GM12878 (cell line): ENCODE results near the gene CNTLN. TPM values are rescaled to one million over a fixed set of nuclear protein-coding genes. Genes with fewer than 3 reads are reported as not detected.

Source experiments
- ATAC-seq: fragments of 200-7000 bp; cut with Tn5 transposase; 3 replicates; pipeline ENCODE4 v1.9.1; 2020; ENCODE audit warnings: mild to moderate bottlenecking, moderate library complexity
- BruUV-seq: library from RNA; stranded (reverse); fragments of 400-500 nt; replicated peaks from 2 replicates; lab custom pipeline; 2021; lab: Mats Ljungman, UMichigan
- CTCF ChIA-PET: fragments of 300-600 bp; sonication (Branson Sonifier 250); formaldehyde crosslinking; extraction: SDS; loops from one replicate; lab custom pipeline; 2021; ENCODE audit warnings: inconsistent platforms; lab: Yijun Ruan, JAX
- POLR2A ChIA-PET: fragments of 350-600 bp; formaldehyde crosslinking; extraction: SDS; loops from one replicate; lab custom pipeline; 2021; ENCODE audit warnings: inconsistent platforms; lab: Charles Lee
- RAD21 ChIA-PET: fragments of 300-600 bp; sonication (Branson Sonifier 250); formaldehyde crosslinking; loops from one replicate; lab custom pipeline; 2023; ENCODE audit warnings: antibody characterized with exemption; ENCODE audit not compliant: unreplicated experiment; lab: Charles Lee
- SMC1A ChIA-PET: fragments of 300-600 bp; sonication (Branson Sonifier 250); formaldehyde crosslinking; loops from one replicate; lab custom pipeline; 2023; ENCODE audit not compliant: unreplicated experiment, uncharacterized antibody; lab: Charles Lee
- DNase-seq: peaks from one replicate; pipeline ENCODE4 v3.0.0-alpha.2; 2011; ENCODE audit warnings: low read depth, low spot score
- FAIRE-seq: peaks from 3 replicates; lab custom pipeline; 2011; peaks lifted over from hg19 to GRCh38; lab: Jason Lieb, UNC
- H2AFZ ChIP-seq: 2 replicates; pipeline ENCODE4 v1.6.0; 2011; ENCODE audit warnings: low read depth, low read length, control low read depth; ENCODE audit not compliant: control insufficient read depth
- H3K27ac ChIP-seq: 2 replicates; pipeline ENCODE4 v1.5.1; 2011; ENCODE audit warnings: control low read depth; ENCODE audit not compliant: control insufficient read depth, insufficient read depth
- H3K27me3 ChIP-seq, 2 experiments: replicated peaks in 1 of 2; 2 replicates each; pipeline versions ENCODE4 v1.6.0 to v1.6.1; 2011; ENCODE audit warnings: low read length in 1 of 2; ENCODE audit not compliant: control insufficient read depth in 2 of 2, insufficient read depth in 2 of 2
- H3K36me3 ChIP-seq, 2 experiments: 2 replicates each; pipeline ENCODE4 v1.5.1; 2011; ENCODE audit warnings: low read length in 1 of 2; ENCODE audit not compliant: control insufficient read depth in 2 of 2, insufficient read depth in 2 of 2
- H3K4me1 ChIP-seq: 2 replicates; pipeline ENCODE4 v1.6.1; 2011; ENCODE audit warnings: mild to moderate bottlenecking, low read length, moderate library complexity, mixed read lengths; ENCODE audit not compliant: control insufficient read depth, insufficient read depth
- H3K4me2 ChIP-seq: 2 replicates; pipeline ENCODE4 v1.6.0; 2011; ENCODE audit warnings: control low read depth; ENCODE audit not compliant: control insufficient read depth, insufficient read depth
- H3K4me3 ChIP-seq: fragments of 200-600 bp; sonication (generic); 2 replicates; pipeline ENCODE4 v1.5.1; 2016
- H3K79me2 ChIP-seq: 2 replicates; pipeline ENCODE4 v1.6.0; 2011; ENCODE audit warnings: low read length; ENCODE audit not compliant: control insufficient read depth, insufficient read depth
- H3K9ac ChIP-seq: 2 replicates; pipeline ENCODE4 v1.8.0; 2011; ENCODE audit warnings: low read length, control low read depth, mixed read lengths; ENCODE audit not compliant: control insufficient read depth, insufficient read depth
- H3K9me3 ChIP-seq: replicated peaks from 3 replicates; pipeline ENCODE4 v1.5.1; 2011; ENCODE audit warnings: mild to moderate bottlenecking, low read length; ENCODE audit not compliant: control insufficient read depth, insufficient read depth
- H4K20me1 ChIP-seq: 2 replicates; pipeline ENCODE4 v1.6.0; 2011; ENCODE audit not compliant: control insufficient read depth, insufficient read depth
- HDAC2 ChIP-seq: fragments of 200-600 bp; sonication (generic); IDR thresholded peaks from 2 replicates; pipeline ENCODE4 v1.6.1; 2017
- NFIC ChIP-seq: IDR thresholded peaks from 2 replicates; pipeline ENCODE4 v1.6.1; 2012; ENCODE audit warnings: low read depth, mild to moderate bottlenecking, inconsistent platforms, low read length, moderate library complexity
- NRF1 ChIP-seq: conservative IDR thresholded peaks from 2 replicates; pipeline ENCODE4 v1.6.1; 2011; ENCODE audit warnings: mild to moderate bottlenecking, low read depth, low read length, improper control_type of control experiment
- RELA ChIP-seq: fragments of 450-650 bp; IDR thresholded peaks from 2 replicates; pipeline ENCODE4 v1.8.0; 2014; ENCODE audit warnings: borderline replicate concordance; ENCODE audit not compliant: partially characterized antibody
- TCF3 ChIP-seq: IDR thresholded peaks from 2 replicates; pipeline ENCODE4 v1.6.1; 2012; ENCODE audit warnings: low read depth, mild to moderate bottlenecking, low read length, borderline replicate concordance; ENCODE audit not compliant: insufficient read depth
- WGBS: methylation state at CpG from one replicate; pipeline ENCODE4 v1.1.6; 2016; ENCODE audit warnings: low lambda C conversion rate; ENCODE audit not compliant: insufficient replicate concordance, insufficient coverage; ENCODE audit errors: missing lambda C conversion rate; 5-methylcytosine and 5-hydroxymethylcytosine counted together
- in situ Hi-C: fragments of 300-500 bp; cut with MboI; formaldehyde crosslinking; loops from 9 replicates; pipeline ENCODE4 v1.14.3; 2018; ENCODE audit warnings: mixed read lengths
- intact Hi-C: fragments of 100-400 bp; cut with micrococcal nuclease; formaldehyde crosslinking; loops from one replicate; pipeline ENCODE4 v1.14.2; 2022; ENCODE audit not compliant: unreplicated experiment
- polyA plus RNA-seq, 11 experiments: library from polyadenylated mRNA; depleted of rRNA in 4 of 11; unstranded in 6 of 11; stranded (reverse) in 5 of 11; fragments of >200 nt; fragmentation: Nextera tagmentation in 4 of 11; fragmentation: Illumina TruSeq in 1 of 11; extraction: Ambion mirVana in 4 of 11; extraction: Trizol in 1 of 11; gene quantifications; 1 replicate in 1 of 11; 2 replicates in 10 of 11; pipeline versions ENCODE4 v1.2.1 to v1.2.3, GENCODE V29; 2011 to 2016; ENCODE audit warnings: inconsistent platforms in 2 of 11, missing spikeins in 2 of 11, low read depth in 1 of 11
- total RNA-seq, 4 experiments: library from RNA; depleted of rRNA in 3 of 4; stranded (reverse); fragments of >200 nt in 3 of 4; fragmentation: Illumina TruSeq in 1 of 4; extraction: Trizol in 1 of 4; gene quantifications; 2 replicates each; pipeline versions ENCODE4 v1.2.1 to v1.2.3, GENCODE V29; 2013 to 2021
- TF ChIP-seq, protein P1 (sequence below): fragments of 450-650 bp; IDR thresholded peaks from 2 replicates; pipeline ENCODE4 v1.6.1; 2017; ENCODE audit warnings: mild to moderate bottlenecking
- TF ChIP-seq, protein P2 (sequence below): fragments of 450-650 bp; IDR thresholded peaks from 2 replicates; pipeline ENCODE4 v1.6.1; 2016; ENCODE audit warnings: mild to moderate bottlenecking, moderate library complexity, borderline replicate concordance

The CNTLN gene
- total and polyA plus RNA-seq, 10 of the 15 experiments (the other 5 are each of a cell fraction or from before 2014, with no cell fraction given), result 0.01 to 7.0 (median 0.03) TPM; not detected in 4

DNA sequence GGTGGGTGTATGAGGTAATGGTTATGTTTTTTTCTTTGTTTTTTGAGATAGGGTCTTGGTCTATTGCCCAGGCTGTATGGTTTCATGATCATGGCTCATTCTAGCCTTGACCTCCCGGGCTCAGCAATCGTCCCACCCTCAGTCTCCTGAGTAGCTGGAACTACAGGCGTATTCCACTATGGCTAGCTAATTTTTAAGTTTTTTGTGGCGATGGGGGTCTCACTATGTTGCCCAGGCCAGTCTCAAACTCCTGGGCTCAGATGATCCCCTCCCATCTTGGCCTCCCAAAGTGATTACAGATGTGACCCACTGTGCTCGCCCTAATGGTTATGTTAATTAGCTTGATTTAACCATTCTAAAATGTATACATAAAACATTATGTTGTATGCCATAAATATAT, 5.6 kb downstream of the CNTLN start:
- intact Hi-C loops, result no loop called here
- ATAC-seq, result no peak

More for the DNA sequence above, 5.6 kb downstream of the CNTLN start:
- ChIA-PET SMC1A (interaction anchor here (0.7 kb wide), 1 partner anchor 33 kb away, joined by 3 read pairs; no protein-coding TSS in a partner anchor), POLR2A (no interaction called here), RAD21 (no interaction called here), CTCF (no interaction called here)
- no peak overlapping the region for H2AFZ ChIP-seq
- TF ChIP-seq, protein P1, sequence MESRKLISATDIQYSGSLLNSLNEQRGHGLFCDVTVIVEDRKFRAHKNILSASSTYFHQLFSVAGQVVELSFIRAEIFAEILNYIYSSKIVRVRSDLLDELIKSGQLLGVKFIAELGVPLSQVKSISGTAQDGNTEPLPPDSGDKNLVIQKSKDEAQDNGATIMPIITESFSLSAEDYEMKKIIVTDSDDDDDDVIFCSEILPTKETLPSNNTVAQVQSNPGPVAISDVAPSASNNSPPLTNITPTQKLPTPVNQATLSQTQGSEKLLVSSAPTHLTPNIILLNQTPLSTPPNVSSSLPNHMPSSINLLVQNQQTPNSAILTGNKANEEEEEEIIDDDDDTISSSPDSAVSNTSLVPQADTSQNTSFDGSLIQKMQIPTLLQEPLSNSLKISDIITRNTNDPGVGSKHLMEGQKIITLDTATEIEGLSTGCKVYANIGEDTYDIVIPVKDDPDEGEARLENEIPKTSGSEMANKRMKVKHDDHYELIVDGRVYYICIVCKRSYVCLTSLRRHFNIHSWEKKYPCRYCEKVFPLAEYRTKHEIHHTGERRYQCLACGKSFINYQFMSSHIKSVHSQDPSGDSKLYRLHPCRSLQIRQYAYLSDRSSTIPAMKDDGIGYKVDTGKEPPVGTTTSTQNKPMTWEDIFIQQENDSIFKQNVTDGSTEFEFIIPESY, result no peak
- TF ChIP-seq NFIC (no peak), RELA (no peak), HDAC2 (no peak), TCF3 (no peak), NRF1 (no peak)
- TF ChIP-seq, protein P2, sequence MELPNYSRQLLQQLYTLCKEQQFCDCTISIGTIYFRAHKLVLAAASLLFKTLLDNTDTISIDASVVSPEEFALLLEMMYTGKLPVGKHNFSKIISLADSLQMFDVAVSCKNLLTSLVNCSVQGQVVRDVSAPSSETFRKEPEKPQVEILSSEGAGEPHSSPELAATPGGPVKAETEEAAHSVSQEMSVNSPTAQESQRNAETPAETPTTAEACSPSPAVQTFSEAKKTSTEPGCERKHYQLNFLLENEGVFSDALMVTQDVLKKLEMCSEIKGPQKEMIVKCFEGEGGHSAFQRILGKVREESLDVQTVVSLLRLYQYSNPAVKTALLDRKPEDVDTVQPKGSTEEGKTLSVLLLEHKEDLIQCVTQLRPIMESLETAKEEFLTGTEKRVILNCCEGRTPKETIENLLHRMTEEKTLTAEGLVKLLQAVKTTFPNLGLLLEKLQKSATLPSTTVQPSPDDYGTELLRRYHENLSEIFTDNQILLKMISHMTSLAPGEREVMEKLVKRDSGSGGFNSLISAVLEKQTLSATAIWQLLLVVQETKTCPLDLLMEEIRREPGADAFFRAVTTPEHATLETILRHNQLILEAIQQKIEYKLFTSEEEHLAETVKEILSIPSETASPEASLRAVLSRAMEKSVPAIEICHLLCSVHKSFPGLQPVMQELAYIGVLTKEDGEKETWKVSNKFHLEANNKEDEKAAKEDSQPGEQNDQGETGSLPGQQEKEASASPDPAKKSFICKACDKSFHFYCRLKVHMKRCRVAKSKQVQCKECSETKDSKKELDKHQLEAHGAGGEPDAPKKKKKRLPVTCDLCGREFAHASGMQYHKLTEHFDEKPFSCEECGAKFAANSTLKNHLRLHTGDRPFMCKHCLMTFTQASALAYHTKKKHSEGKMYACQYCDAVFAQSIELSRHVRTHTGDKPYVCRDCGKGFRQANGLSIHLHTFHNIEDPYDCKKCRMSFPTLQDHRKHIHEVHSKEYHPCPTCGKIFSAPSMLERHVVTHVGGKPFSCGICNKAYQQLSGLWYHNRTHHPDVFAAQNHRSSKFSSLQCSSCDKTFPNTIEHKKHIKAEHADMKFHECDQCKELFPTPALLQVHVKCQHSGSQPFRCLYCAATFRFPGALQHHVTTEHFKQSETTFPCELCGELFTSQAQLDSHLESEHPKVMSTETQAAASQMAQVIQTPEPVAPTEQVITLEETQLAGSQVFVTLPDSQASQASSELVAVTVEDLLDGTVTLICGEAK, result no peak
- no TSS peak for BruUV-seq
- H3K9ac ChIP-seq, result no peak overlapping the region
- H3K79me2 ChIP-seq, result no peaks in the 10 kb centered on the region
- 6% methylated on average over 5 of the region's 5 CpGs for WGBS
- H4K20me1 ChIP-seq, result no peaks in the 10 kb centered on the region
- no peak overlapping the region for H3K4me2 ChIP-seq
- no peaks in the 10 kb centered on the region for H3K36me3 ChIP-seq
- H3K4me3 ChIP-seq, result no peak overlapping the region
- DNase-seq, result no peak
- in situ Hi-C loops, result no loop called here
- no peaks in the 10 kb centered on the region for H3K4me1 ChIP-seq
- H3K27ac ChIP-seq, result no peak overlapping the region
- FAIRE-seq, result no peak
- H3K27me3 ChIP-seq, result no peaks in the 10 kb centered on the region
- no peaks in the 10 kb centered on the region for H3K9me3 ChIP-seq
